Measurements from ENCODE around the gene RPS6KA5.

DNA sequence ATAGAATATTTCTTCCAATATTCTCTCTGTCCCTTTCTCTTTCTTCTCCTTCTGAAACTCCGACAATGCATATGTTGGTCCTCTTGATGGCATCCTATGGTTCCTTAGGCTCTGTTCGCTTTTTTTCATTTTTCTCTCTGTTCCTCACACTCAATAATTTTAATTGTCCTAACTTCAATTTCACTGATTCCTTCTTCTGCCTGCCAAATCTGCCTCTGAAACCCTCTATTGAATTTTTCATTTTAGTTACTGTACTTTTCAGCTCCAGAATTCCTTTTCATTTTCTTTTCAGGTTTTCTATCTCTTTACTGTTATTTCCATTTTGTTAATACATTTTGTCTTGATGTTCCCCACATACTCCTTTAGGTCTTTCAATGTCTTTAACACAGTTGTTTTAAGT is 177.2 kb downstream of the RPS6KA5 start:
- TF ChIP-seq, protein P1, sequence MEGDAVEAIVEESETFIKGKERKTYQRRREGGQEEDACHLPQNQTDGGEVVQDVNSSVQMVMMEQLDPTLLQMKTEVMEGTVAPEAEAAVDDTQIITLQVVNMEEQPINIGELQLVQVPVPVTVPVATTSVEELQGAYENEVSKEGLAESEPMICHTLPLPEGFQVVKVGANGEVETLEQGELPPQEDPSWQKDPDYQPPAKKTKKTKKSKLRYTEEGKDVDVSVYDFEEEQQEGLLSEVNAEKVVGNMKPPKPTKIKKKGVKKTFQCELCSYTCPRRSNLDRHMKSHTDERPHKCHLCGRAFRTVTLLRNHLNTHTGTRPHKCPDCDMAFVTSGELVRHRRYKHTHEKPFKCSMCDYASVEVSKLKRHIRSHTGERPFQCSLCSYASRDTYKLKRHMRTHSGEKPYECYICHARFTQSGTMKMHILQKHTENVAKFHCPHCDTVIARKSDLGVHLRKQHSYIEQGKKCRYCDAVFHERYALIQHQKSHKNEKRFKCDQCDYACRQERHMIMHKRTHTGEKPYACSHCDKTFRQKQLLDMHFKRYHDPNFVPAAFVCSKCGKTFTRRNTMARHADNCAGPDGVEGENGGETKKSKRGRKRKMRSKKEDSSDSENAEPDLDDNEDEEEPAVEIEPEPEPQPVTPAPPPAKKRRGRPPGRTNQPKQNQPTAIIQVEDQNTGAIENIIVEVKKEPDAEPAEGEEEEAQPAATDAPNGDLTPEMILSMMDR (IDR thresholded peaks at IDR 0.05; ENCODE audit: low read depth, low read length, poor library complexity, severe bottlenecking), result no peak
- TF ChIP-seq EZH2phosphoT487 (IDR thresholded peaks at IDR 0.05; ENCODE audit: borderline replicate concordance, low read length), result no peak

Measured in DOHH2 (cell line).